Right hindlimb (tissue), 1 donor: Measurements from ENCODE around the gene PLAGL1.
A peak's percentile ranks its signal among the peaks of the same experiment; 100 is the strongest.
"Not testable (repeated sequence)": the region's sequence is repeated elsewhere in the genome, so short reads cannot be mapped to it uniquely, and the experiment has no call there.

Experiments used
- DNase-seq: peaks from one replicate; pipeline ENCODE4 v3.0.0-alpha.2; 2018

The PLAGL1 gene, protein sequence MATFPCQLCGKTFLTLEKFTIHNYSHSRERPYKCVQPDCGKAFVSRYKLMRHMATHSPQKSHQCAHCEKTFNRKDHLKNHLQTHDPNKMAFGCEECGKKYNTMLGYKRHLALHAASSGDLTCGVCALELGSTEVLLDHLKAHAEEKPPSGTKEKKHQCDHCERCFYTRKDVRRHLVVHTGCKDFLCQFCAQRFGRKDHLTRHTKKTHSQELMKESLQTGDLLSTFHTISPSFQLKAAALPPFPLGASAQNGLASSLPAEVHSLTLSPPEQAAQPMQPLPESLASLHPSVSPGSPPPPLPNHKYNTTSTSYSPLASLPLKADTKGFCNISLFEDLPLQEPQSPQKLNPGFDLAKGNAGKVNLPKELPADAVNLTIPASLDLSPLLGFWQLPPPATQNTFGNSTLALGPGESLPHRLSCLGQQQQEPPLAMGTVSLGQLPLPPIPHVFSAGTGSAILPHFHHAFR

GRCh38 chr6:144008120-144008811, at the start of gene PLAGL1:
Gene PLAGL1, minus strand, starts transcription at chr6:144008259. Its CDS starts 60,123 bp downstream, at chr6:143948136.
- peak; percentile 87 for DNase-seq

GRCh38 chr6:144055121-144055931, 47.3 kb upstream of the PLAGL1 start:
- no peak for DNase-seq

- DNase-seq = no peak
These were observed 45.5 kb upstream of the PLAGL1 start for GRCh38 chr6:144053601-144054000.

DNA sequence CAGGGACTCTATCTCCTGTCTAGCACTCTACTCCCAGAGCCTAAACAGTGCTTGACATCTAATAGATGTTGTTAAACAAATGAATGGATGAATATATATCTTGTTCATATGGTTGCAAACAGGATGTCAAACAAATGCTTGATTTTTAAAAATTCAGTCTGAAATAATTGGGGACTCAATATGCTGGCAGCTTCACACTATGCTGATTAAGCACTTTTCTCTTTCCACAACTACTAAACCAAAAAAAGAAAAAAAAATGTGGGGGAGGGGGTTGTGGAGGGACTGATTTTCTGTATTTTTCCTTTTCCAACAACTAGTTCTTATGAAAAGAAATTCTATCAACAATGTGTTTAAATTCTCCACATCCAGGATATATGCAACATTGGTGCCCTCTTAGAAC, 44.4 kb upstream of the PLAGL1 start:
- no peak for DNase-seq

- DNase-seq = no peak
These were observed 41.3 kb upstream of the PLAGL1 start for GRCh38 chr6:144049386-144049785.

GRCh38 chr6:144047688-144048087, 39.6 kb upstream of the PLAGL1 start:
- no peak for DNase-seq

DNA sequence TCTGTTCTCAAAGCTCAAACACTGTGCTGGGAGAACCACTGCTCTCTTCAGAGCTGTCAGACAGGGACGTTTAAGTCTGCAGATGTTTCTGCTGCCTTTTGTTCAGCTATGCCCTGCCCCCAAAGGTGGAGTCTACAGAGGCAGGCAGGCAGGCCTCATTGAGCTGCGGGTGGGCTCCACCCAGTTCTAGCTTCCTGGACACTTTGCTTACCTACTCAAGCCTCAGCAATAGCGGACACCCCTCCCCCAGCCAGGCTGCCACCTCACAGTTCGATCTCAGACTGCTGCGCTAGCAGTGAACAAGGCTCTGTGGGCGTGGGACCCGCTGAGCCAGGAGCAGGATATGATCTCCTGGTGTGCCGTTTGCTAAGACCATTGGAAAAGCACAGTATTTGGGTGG, 38.6 kb upstream of the PLAGL1 start:
- DNase-seq = not testable (repeated sequence)

GRCh38 chr6:144044989-144045388, 36.9 kb upstream of the PLAGL1 start:
- not testable (repeated sequence) for DNase-seq

GRCh38 chr6:144036835-144037195, 28.8 kb upstream of the PLAGL1 start:
- DNase-seq = no peak

DNA sequence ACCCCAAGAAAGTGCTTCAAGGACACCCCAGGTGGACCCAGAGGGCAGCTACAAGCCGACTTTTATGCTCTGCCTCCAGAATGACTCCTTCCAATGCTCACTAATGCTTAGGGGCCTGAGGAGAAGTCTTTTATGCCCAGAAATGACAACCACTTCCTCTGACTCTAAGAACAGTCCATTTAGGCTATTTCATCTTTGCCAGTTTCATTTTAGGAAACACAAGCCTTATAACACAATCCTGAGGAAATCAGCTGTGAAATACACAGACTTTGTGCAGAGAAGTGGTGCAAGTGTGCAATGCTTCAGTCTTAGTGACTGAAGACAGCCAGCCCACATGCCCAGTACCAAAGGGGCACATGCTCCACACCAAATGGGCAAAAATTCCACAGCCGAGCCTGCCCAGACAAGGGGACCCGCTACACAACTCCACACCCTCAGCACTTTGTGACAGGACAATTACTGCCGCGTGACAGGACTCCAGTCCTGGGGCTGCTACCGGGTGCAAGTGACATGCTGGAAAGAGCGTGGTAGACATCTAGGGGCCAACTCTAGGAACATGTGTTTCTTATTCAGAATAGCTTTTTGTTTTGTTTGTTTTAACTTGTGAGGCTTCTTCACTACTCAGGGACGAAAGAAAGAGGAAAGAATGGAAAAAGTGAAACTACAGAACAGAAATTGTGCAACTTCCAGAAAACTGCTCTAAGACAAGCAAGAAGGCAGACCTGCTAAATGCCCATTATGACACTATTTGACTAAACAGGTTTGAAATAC, 28.2 kb upstream of the PLAGL1 start:
- peak; percentile 41 for DNase-seq

DNA sequence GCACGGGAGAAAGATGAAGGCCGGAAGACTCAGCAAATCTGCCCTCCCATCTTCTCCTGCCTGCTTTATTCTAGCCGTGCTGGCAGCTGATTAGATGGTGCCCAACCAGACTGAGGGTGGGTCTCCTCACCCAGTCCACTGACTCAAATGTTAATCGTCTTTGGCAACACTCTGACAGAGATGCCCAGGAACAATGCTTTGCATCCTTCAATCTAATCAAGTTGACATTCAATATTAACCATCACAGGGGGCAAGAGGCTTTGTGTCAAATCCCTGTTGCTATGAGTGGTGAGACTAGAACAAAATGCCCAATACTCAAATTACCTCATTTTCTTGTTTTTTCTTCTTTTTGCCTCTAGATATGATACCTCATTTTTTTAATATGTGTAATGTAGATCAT, 27.4 kb upstream of the PLAGL1 start:
- DNase-seq = no peak

GRCh38 chr6:144033816-144034735, 26.0 kb upstream of the PLAGL1 start:
- no peak for DNase-seq

- no peak for DNase-seq
These were observed 21.4 kb upstream of the PLAGL1 start for GRCh38 chr6:144029452-144029851.

DNA sequence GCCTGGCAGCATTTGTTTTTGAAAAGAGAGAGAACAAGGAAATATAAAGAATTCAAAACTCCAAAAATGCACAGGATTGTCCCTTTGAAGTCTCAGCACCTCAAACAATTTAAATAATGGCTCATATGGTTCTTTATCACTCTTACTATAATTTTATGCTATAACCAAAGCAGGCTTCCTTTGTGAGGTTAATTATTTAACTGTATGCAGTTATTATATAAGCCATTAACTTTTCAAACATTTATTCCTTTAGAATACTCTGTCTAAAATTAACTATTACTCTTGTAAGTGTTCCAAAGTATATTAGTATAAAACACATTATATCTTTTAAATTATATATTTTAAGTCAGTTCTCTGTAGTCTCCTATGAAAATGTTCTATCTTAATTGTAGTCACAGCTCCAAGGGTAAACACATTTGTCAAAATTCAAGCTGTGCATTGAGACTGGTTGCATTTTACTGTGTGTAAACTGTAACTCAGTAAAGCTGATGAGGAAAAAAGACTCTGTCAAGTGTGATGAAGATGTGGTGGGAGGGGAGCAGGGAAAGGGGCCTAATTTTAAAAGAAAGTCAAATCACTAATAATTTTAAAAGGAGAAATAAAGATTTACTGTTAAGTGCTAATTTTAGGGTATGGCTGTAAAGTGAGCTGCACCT, 20.0 kb upstream of the PLAGL1 start:
- no peak for DNase-seq

- DNase-seq = no peak
These were observed 15.2 kb upstream of the PLAGL1 start for GRCh38 chr6:144023216-144023615.

GRCh38 chr6:144019929-144020328, 11.9 kb upstream of the PLAGL1 start:
- DNase-seq = no peak

- DNase-seq = no peak
These were observed 9.4 kb upstream of the PLAGL1 start for GRCh38 chr6:144017166-144018094.

- DNase-seq = peak; percentile 79
These were observed 5.4 kb upstream of the PLAGL1 start for GRCh38 chr6:144013486-144013909.

DNA sequence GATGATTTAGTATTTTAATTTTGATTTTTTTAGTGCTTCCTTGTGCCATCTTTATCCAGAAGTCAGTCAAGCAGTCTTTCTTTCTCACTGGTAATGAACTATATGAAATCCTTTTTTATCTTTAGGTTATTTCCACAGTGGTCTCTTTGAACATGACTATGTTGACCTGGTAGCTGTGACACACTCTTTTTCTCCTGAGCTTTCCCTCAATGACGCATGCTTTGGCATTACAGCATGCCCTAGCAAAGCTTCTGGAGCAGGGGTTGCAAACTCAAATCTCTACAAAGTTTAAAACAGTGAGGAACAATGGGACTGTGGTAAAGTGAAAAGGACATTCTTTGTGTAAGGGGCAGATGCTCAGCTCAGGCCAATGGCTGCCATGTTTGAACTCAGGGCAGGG, 4.5 kb upstream of the PLAGL1 start:
- no peak for DNase-seq

GRCh38 chr6:144009628-144010027, 1.6 kb upstream of the PLAGL1 start:
- not testable (repeated sequence) for DNase-seq
